ENCODE results near the gene SMCO3.

GRCh38 chr12:14827043-14827442 is 13.1 kb upstream of the SMCO3 start:
- TF ChIP-seq CTCF (IDR thresholded peaks at IDR 0.05) (no peak), NFE2L1 (CRISPR knock-in tag; IDR thresholded peaks at IDR 0.05) (no peak), ETV6 (CRISPR knock-in tag; IDR thresholded peaks at IDR 0.05) (no peak)

Data from WTC11 (cell line).